HT-29 (cell line): Measurements from ENCODE around the gene SLC25A10. TPM values are rescaled to one million over a fixed set of nuclear protein-coding genes. Genes with fewer than 3 reads are reported as not detected.
"Not testable (repeated sequence)": the region's sequence is repeated elsewhere in the genome, so short reads cannot be mapped to it uniquely, and the experiment has no call there.

ENCODE experiments used
- DNase-seq: peaks from one replicate; pipeline ENCODE4 v3.0.0-alpha.2; 2015; ENCODE audit warnings: low spot score
- total RNA-seq: library from RNA; depleted of rRNA; stranded (reverse); fragments of >200 nt; shearing (Covaris generic); gene quantifications from 2 replicates; pipeline ENCODE4 v1.2.3, GENCODE V29; 2014

The SLC25A10 gene
- total RNA-seq, 1 experiment from 2014 or later, result 209 TPM

DNA sequence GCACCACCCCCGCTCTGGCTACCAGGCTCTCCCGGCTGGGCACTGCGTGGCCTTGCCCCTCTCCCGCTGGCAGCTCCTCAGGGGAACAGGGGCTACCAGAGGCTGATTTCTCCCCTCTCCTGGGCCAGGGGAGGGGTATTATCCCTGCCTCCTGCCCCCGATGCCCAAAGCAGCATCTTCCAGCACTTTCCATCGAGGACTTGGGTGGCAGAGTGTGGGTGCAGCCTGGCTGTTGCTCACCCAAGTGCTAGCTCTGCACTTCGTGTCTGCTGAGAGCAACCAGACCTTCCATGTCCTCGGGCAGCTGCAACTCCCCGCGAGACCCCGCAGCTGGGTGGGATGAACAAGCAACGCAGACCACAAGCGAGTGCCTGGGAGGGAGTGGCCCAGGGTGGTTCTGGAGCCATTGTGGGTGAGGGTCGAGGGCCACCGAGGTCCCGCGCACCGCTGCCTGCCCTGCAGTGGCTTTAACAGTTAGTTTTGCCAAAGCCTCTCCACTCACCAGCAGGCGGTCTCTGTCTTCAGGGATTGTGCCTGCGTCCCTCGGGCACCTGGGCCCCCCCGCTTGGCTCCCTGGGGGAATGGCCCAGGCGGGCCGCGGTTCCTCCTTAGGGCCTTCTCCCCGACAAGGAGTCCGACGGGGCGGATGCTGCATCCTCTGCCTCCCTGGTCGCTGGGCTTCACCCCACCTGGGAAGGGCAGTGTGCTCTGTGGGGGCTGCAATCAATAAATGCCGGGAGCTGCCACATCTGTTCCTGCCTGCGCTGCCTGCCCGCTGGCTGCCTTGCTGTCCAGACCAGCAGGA lies 8.4 kb downstream of the SLC25A10 start:
- DNase-seq, result no peak

GRCh38 chr17:81722184-81723120 lies 10.4 kb downstream of the SLC25A10 start:
- DNase-seq, result peak; percentile 95

GRCh38 chr17:81723651-81724209 lies 11.6 kb downstream of the SLC25A10 start:
- no peak for DNase-seq

DNA sequence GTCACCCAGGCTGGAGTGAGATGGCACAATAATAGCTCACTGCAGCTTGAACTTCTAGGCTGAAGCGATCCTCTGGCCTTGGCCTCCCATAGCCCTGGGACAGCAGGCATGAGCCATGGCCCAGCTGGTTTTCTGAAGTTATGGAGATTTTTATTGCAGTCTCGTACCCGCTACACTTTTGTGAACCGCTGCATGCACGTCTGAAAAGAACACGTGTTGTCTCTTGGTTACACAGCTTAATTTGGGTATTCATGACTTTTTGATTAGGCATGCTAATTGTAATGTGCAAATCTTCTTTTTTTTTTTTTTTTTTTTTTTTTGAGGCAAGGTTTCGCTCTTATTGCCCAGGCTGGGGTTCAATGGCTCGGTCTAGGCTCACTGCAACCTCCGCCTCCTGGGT lies 13.4 kb downstream of the SLC25A10 start:
- no peak for DNase-seq

- DNase-seq, result no peak
These were observed 13.9 kb downstream of the SLC25A10 start for GRCh38 chr17:81726004-81726403.

- peak; percentile 51 for DNase-seq
These were observed 15.4 kb downstream of the SLC25A10 start for GRCh38 chr17:81727324-81728031.

GRCh38 chr17:81733507-81734404 lies 21.7 kb downstream of the SLC25A10 start:
- DNase-seq, result peak; percentile 95

GRCh38 chr17:81734405-81735263 lies 22.6 kb downstream of the SLC25A10 start:
- DNase-seq, result peak; percentile 90

DNA sequence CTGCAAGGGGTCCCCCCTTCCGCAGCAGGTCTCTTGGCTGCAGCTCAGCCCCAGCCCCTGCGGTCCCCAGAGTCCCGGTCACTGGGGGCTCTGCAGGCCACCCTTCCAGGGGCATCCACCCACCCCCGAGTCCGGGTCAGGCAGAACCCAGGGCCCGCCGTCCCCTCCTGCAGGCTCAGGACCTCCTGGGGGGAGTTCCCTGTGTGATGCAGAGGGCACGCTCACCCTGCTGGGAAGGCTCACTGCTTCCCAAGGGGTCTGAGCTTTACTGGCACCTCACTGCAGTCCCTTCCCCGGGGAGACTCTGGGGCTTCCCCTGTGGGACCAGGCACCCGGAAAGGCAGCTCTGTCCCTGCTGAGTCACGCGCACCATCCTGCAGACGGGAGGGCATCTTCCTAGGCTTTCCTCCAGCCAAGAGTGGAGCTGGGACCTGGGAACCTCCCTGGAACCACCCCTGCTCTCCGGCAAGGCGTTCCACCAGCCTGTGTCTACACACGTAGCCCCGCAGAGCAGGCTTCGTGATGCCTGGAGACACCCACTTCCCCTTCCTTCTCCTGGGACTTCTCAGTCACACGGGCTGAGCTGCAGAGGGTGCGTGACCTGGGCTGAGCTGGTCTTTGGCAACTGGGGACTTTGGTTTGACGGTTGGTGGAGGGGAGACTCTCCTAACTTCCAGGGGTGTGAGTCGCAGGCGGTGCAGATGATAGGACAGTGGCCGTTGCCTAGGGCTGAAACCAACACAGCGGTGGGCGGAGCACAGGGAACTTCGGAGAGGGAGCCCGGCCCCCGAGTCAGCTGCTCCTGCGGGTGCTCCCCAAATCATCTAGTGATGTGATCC lies 23.4 kb downstream of the SLC25A10 start:
- DNase-seq, result peak; percentile 91

DNA sequence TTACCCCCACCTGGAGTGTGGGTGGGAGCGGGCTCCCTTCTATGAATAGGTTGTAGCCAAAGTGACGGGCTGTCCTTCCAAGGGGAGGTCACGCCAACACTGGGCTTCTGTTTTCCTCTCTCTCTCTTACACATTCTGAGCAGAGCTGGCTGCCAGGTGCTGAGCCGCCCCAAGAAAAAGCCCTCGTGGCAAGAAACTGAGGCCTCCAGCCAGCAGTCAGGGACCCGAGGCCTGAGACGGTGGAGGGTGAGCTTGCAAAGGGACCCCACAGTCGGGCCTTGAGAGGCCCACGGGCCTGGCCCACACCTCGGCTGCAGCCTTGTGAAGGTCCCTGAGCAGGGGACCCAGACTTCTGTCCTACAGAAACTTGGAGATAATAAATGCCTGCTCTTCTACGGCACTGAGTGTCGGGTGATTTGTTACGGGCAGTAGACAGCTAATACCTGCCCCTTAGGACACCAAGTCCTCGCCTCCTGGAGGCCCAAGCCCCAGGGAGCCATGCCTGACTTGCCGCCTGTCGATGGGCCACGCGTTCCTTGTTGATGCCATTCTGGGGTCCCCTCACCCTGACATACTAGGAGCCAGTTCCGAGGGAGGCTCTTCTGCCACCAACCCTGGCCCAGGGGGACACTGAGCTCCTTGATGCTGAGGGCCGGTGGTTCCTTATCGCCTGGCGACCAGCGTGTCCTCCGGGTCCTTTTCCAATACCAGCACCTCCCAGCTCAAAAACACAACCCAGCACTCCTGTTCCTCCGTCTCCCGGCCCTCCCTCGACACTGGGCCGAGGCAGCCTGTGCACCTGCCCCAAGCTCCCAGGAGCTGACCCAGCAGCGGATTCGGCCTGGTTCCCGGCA lies 26.1 kb downstream of the SLC25A10 start:
- no peak for DNase-seq

- no peak for DNase-seq
These were observed 26.8 kb downstream of the SLC25A10 start for GRCh38 chr17:81738801-81739393.

DNA sequence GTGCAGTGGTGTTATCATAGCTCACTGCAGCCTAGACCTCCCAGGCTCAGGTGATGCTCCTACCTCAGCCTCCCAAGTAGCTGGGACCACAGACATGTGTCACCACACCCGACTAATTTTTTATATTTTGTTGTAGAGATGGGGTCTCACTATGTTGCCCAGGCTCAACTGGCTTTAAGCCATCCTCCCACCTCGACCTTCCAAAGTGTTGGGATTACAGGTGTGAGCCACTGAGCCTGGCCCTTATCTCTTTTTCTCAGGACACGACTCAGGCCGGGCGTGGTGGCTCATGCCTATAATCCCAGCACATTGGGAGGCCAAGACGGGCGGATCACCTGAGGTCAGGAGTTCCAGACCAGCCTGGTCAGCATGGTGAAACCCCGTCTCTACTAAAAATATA lies 27.5 kb downstream of the SLC25A10 start:
- DNase-seq, result not testable (repeated sequence)

DNA sequence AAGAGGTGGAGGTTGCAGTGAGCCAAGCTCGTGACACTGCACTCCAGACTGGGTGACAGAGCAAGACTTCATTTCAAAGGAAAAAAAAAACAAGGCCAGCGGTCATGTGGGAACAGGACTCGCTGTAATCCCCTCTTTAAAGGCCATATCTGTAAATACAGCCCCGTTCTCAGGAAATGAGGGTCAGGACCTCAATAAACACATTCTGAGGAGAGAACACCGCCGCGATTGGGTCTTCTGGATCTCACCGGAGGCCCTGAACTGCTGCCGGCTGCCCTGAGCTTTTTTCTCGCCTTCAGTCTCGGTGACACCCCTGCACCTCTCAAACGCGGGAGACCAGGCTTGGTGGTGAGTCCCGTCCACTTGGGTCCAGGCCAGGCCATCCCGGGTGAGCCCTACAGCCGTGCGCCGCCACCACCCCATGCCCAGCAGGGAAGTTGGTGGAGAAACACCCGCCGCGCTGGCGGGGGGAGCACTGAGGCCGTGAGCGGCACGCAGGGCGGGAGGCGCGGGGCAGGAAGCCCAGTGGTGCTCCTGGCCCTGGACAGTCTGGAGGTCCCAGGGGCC lies 28.4 kb downstream of the SLC25A10 start:
- no peak for DNase-seq

- no peak for DNase-seq
These were observed 29.0 kb downstream of the SLC25A10 start for GRCh38 chr17:81741049-81741593.

DNA sequence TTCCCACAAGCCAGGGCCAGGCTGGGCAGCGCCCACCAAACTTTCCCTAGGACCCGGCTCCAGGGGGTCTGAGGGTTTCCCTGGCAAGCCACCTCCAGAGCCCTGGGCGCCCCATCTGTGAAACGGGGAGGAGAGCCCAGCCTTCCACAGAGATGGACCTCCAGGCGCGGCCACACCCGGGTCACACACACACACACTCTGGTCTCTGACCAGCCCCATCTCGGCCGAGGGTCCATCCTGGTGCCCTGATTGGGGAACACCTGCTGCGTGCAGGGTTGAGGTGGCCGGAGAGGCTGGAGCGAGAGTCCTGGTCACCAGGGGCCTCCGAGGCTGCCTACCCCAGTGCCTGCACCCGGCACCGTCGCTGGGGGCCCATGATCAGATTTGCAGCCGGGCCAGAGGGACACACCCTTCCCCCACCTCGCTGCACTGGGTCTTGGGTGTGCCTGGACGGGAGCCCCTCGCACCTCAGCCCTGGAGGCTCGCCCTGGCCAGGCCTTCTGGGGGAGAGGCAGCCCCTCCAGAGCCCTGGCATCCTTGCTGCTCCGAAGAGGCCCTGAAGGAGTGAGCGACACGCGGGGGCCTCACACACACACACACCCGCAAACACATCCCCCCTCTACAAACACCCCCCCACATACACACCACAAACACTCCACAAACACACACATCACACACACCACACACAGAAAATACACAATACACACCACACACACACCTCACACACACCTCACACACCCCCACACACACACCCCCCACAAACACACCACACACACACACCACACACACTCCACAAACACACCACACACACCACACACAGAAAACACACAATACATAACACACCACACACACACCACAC lies 29.7 kb downstream of the SLC25A10 start:
- DNase-seq, result no peak
